GM12892 (cell line): ENCODE data around the gene IL4I1.
A peak's percentile ranks its signal among the peaks of the same experiment; 100 is the strongest.

Experiments
- POLR2A ChIP-seq: IDR thresholded peaks from 2 replicates; pipeline ENCODE4 v1.6.1; 2011; ENCODE audit warnings: low read depth, low read length, control low read depth
- POLR2AphosphoS5 ChIP-seq: IDR thresholded peaks from 2 replicates; pipeline ENCODE4 v1.6.1; 2011; ENCODE audit warnings: low read depth, low read length, control low read depth

GRCh38 chr19:49929611-49930482 lies 33.2 kb upstream of the IL4I1 start:
- TF ChIP-seq POLR2AphosphoS5 (peak; percentile 98), POLR2A (peak; percentile 94)
